Large intestine (tissue), 3 donors: ENCODE results near the gene SMYD4. TPM values are rescaled to one million over a fixed set of nuclear protein-coding genes. Genes with fewer than 3 reads are reported as not detected.

ENCODE experiments used
- DNase-seq, 2 donors: peaks; one replicate each; pipeline versions ENCODE4 v3.0.0 to v3.0.0-alpha.2; 2013
- H3K27ac ChIP-seq: one replicate; pipeline ENCODE4 v1.5.1; 2013; ENCODE audit warnings: low read length
- H3K27me3 ChIP-seq: 2 replicates; pipeline ENCODE4 v1.6.1; 2013; ENCODE audit warnings: low read length; ENCODE audit not compliant: control insufficient read depth, insufficient read depth
- H3K36me3 ChIP-seq: 2 replicates; pipeline ENCODE4 v1.6.1; 2013; ENCODE audit warnings: low read length; ENCODE audit not compliant: control insufficient read depth, insufficient read depth
- H3K4me1 ChIP-seq: one replicate; pipeline ENCODE4 v1.6.1; 2013; ENCODE audit warnings: low read length; ENCODE audit not compliant: control insufficient read depth, insufficient read depth
- H3K4me3 ChIP-seq: one replicate; pipeline ENCODE4 v1.5.1; 2013; ENCODE audit warnings: low read length
- H3K9me3 ChIP-seq: one replicate; pipeline ENCODE4 v1.6.1; 2013; ENCODE audit warnings: mild to moderate bottlenecking, low read depth, low read length, moderate library complexity; ENCODE audit not compliant: control insufficient read depth
- WGBS: methylation state at CpG from one replicate; pipeline ENCODE4 v1.1.5; 2013; ENCODE audit warnings: low lambda C conversion rate; ENCODE audit not compliant: insufficient coverage; 5-methylcytosine and 5-hydroxymethylcytosine counted together
- polyA plus RNA-seq: library from polyadenylated mRNA; unstranded; fragments of 120-200 nt; gene quantifications from one replicate; pipeline ENCODE4 v1.2.1, GENCODE V29; 2013

The SMYD4 gene
- polyA plus RNA-seq, 1 donor: 15.4 TPM

DNA sequence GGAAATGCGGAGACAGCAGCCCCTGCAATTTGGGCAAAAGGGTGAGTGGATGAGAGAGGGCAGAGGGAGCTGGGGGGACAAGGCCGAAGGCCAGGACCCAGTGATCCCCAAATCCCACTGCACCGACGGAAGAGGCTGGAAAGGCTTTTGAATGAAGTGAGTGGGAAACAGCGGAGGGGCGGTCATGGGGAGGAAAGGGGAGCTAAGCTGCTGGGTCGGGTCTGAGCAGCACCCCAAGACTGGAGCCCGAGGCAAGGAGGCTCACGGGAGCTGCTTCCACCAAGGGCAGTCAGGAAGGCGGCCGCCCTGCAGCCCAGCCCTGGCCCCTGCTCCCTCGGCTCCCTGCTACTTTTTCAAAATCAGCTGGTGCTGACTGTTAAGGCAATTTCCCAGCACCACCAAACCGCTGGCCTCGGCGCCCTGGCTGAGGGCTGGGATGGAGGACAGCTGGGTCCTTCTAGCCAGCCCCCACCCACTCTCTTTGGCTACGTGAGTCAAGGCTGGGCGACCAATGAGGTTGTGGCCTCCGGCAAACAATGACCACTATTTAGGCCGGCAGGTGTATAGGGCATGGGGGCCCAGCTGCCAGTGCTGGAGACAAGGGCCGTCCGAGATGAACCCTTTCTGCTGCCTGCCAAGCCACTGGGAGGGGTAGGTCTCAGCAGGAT, 67.3 kb downstream of the SMYD4 start:
- WGBS: no CpG with 5 or more reads among the region's 21 CpGs
- no peaks in the 10 kb centered on the region for H3K36me3 ChIP-seq
- H3K4me1 ChIP-seq: peaks cover 27% of the 10 kb centered on the region
- peak overlapping the region; percentile 70 for H3K27ac ChIP-seq
- no peaks in the 10 kb centered on the region for H3K27me3 ChIP-seq
- no peak for DNase-seq
- no peaks in the 10 kb centered on the region for H3K9me3 ChIP-seq
- H3K4me3 ChIP-seq: peak overlapping the region; percentile 2

DNA sequence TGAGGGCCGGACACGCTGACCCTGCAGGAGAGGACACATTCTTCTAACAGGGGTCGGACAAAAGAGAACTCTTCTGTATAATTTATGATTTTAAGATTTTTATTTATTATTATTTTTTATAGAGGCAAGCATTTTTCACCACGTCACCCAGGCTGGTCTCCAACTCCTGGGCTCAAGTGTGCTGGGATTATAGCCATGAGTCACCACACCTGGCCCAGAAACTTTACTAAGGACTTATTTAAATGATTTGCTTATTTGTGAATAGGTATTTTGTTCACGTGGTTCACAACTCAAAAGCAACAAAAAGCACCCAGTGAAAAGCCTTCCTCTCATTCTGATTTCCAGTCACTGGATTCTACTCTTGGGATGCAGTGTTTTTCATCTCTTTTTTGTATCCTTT, 70.2 kb downstream of the SMYD4 start:
- DNase-seq: no peak
- no peaks in the 10 kb centered on the region for H3K27me3 ChIP-seq
- H3K27ac ChIP-seq: no peak overlapping the region
- H3K36me3 ChIP-seq: no peaks in the 10 kb centered on the region
- H3K4me1 ChIP-seq: peaks cover 27% of the 10 kb centered on the region
- no peak overlapping the region for H3K4me3 ChIP-seq
- WGBS: 100% methylated on average over 1 of the region's 5 CpGs
- H3K9me3 ChIP-seq: no peaks in the 10 kb centered on the region

DNA sequence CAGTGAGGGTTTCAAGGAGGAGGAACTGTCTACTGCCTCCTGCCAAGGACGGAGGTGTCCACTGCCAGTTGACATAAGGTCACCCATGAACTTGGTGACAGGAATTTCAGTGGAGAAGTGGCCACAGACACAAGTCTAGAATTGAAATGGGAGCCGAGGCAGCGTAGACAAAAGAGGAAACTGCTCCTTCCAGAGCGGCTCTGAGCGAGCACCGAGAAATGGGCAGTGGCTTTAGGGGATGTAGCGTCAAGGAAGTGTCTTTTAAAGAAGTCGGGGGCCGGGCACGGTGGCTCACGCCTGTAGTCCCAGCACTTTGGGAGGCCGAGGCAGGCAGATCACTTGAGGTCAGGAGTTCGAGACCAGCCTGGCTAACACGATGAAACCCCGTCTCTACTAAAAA, 70.9 kb downstream of the SMYD4 start:
- peaks cover 20% of the 10 kb centered on the region for H3K4me1 ChIP-seq
- no peak for DNase-seq
- WGBS: no CpG with 5 or more reads among the region's 15 CpGs
- H3K36me3 ChIP-seq: no peaks in the 10 kb centered on the region
- no peaks in the 10 kb centered on the region for H3K27me3 ChIP-seq
- H3K9me3 ChIP-seq: no peaks in the 10 kb centered on the region
- no peak overlapping the region for H3K4me3 ChIP-seq
- no peak overlapping the region for H3K27ac ChIP-seq

DNA sequence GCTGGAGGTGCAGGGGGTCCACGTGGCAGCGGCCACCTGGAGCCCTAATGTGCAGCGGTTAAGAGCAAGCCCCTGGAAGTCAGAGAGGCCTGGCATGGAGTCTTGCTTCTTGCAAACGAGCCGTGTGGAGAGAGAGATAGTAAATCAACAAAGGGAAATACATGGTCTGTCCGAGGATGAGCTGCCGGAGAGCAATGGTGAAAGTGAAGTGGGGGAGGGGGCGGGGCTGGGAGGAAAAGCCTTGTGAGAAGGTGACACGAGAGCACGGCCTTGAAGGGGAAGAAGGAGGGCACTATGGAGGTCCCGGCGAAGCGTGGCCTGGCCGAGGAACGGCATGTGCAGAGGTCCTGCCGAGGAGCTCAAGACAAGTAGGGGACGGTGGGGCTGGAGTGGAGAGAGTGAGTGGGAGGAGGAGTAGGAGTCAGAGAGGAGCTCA, 73.9 kb downstream of the SMYD4 start:
- WGBS: 52% methylated on average over 3 of the region's 17 CpGs
- no peaks in the 10 kb centered on the region for H3K9me3 ChIP-seq
- no peak overlapping the region for H3K4me3 ChIP-seq
- H3K36me3 ChIP-seq: no peaks in the 10 kb centered on the region
- DNase-seq: no peak
- H3K27me3 ChIP-seq: no peaks in the 10 kb centered on the region
- no peak overlapping the region for H3K27ac ChIP-seq
- peaks cover 8% of the 10 kb centered on the region for H3K4me1 ChIP-seq

DNA sequence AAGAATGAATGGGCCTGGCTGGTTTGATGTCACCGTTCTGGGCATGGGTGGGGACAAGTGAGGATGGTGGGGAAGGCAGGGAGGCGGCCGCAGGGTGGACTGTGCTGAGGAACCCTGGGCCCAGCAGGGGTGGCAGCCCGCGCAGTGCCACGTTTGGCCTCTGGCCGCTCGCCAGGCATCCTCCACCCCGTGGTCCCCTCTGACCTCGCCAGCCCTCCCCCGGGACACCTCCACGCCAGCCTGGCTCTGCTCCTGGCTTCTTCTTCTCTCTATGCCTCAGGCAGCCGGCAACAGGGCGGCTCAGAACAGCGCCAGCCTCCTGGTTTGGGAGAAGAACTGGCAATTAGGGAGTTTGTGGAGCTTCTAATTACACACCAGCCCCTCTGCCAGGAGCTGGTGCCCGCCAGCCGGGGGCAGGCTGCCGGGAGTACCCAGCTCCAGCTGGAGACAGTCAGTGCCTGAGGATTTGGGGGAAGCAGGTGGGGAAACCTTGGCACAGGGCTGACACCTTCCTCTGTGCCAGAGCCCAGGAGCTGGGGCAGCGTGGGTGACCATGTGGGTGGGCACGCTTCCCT, 74.4 kb downstream of the SMYD4 start:
- WGBS: no CpG with 5 or more reads among the region's 20 CpGs
- no peak for DNase-seq
- H3K4me1 ChIP-seq: peaks cover 8% of the 10 kb centered on the region
- H3K36me3 ChIP-seq: no peaks in the 10 kb centered on the region
- H3K27me3 ChIP-seq: no peaks in the 10 kb centered on the region
- H3K9me3 ChIP-seq: no peaks in the 10 kb centered on the region
- H3K27ac ChIP-seq: no peak overlapping the region
- no peak overlapping the region for H3K4me3 ChIP-seq

DNA sequence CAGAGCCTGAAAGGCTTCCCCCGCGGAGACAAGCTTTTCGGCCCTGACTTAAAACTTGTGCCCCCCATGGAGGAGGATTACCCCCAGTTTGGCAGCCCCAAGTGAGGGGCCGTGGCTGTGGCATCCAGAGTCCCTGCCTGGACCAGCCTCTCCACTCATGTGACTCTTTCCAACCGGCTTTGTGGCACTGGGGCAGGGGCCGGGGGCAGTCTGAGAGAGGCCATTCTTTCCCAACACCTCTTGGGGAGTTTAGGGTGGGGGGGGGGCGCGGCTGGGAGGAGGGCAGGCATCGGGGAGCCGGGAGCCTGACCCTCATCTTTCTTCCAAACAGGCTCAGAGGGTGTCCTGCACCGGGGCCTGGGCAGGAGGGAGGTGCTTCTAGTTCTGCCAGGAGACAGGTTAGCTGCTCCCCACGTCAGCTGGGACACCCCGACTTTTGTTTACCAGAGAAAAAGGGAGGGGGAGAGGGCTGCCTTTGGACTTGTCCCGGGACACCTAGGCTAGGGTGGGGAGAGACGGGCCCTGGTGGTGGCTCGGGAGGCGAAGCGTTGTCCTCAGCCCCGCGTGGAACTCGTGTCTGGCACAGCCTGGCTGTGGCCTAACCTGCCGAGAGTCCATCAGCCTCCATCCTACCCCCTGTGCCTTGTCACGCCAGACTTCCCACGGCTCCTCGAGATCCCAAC, 75.1 kb downstream of the SMYD4 start:
- no peaks in the 10 kb centered on the region for H3K27me3 ChIP-seq
- no peak overlapping the region for H3K27ac ChIP-seq
- WGBS: 90% methylated on average over 2 of the region's 25 CpGs
- H3K36me3 ChIP-seq: peaks cover under 1% of the 10 kb centered on the region
- H3K9me3 ChIP-seq: no peaks in the 10 kb centered on the region
- H3K4me3 ChIP-seq: no peak overlapping the region
- no peak for DNase-seq
- H3K4me1 ChIP-seq: peaks cover 8% of the 10 kb centered on the region

DNA sequence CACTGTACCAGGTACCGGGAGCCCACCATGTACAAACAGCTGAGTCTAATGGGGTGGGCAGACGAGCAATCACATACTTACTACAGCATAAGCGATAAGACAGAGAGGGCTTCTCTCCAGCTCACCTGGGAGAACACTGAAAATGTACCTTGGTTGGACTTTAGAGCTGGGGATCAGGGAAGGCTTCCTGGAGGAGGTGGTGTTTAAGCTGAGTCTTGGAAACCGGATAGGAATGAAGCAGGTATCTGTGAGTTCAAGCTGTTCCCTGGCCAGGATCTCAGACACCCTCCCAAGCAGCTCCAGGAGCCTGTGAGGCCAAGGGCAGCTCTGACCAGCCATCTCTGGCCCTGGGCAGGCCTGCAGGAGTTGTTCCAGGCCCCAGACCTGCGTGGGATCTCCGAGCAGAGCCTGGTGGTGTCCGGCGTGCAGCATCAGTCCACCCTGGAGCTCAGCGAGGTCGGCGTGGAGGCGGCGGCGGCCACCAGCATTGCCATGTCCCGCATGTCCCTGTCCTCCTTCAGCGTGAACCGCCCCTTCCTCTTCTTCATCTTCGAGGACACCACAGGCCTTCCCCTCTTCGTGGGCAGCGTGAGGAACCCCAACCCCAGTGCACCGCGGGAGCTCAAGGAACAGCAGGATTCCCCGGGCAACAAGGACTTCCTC, 75.8 kb downstream of the SMYD4 start:
- Histone ChIP-seq H3K36me3 (peaks cover 2% of the 10 kb centered on the region), H3K27ac (no peak overlapping the region), H3K4me3 (no peak overlapping the region), H3K27me3 (no peaks in the 10 kb centered on the region), H3K9me3 (no peaks in the 10 kb centered on the region), H3K4me1 (peaks cover 8% of the 10 kb centered on the region)
- DNase-seq: no peak
- WGBS: no CpG with 5 or more reads among the region's 23 CpGs

DNA sequence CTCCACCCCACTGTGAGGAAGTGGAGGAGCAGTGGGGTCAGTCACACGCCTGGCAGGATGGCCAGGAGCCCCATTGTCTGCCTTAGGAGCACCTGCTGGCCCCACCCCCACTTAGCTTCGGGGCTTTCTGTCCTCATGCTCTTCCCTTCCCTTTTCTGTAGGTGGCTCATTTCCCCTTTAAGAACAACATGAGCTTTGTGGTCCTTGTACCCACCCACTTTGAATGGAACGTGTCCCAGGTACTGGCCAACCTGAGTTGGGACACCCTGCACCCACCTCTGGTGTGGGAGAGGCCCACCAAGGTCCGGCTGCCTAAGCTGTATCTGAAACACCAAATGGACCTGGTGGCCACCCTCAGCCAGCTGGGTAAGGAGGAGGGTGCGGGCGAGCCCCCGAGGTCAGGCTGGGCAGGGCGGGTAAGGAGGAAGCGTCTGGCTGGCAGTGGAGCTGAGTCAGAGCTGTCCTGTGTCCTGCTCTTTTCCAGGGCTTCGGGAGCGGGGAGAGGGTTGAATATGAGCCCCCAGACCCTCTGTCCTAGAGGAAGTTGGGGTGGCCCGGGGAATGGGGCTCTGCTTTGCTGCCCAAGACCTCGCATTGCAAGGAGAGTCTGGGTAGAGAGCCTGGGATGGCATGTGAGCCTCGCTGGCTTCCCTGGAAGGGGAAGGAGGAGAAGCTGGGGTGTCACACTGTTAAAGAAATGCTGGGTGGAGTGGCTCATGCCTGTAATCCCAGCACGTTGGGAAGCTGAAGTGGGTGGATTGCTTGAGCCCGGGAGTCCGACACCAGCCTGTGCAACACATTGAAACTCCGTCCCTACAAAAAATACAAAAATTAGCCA, 77.1 kb downstream of the SMYD4 start:
- no CpG with 5 or more reads among the region's 18 CpGs for WGBS
- H3K36me3 ChIP-seq: peaks cover 7% of the 10 kb centered on the region
- H3K9me3 ChIP-seq: peaks cover 8% of the 10 kb centered on the region
- H3K27ac ChIP-seq: no peak overlapping the region
- no peaks in the 10 kb centered on the region for H3K27me3 ChIP-seq
- H3K4me3 ChIP-seq: peak overlapping the region; percentile 10
- peaks cover 8% of the 10 kb centered on the region for H3K4me1 ChIP-seq
- DNase-seq: peak in 1 of 2 donors; percentile 40

DNA sequence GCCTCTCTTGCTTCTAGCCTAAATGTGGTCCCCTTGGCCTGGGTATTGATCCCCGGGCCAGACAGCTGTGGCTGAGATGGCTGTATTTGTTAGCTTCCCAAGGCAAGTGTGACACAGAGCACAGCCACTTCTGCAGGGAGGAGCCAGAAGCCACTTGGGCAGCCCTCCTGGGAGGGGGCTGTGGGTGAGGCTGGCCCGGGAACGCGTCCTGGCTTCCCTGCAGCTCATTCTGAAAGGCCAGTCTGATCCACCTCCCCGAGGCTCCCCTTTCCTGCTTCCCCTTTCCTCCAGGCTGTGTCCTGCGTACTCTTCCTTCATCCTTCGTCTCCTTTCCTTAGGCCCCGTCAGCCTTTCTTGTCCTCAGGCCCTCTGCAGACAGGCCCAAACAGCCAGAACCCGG, 79.1 kb downstream of the SMYD4 start:
- Histone ChIP-seq H3K36me3 (peaks cover 7% of the 10 kb centered on the region), H3K4me3 (no peak overlapping the region), H3K27ac (no peak overlapping the region), H3K4me1 (peaks cover 13% of the 10 kb centered on the region), H3K27me3 (no peaks in the 10 kb centered on the region), H3K9me3 (peaks cover 8% of the 10 kb centered on the region)
- DNase-seq: no peak
- WGBS: 100% methylated on average over 3 of the region's 9 CpGs
